HCT116 (cell line): ENCODE measurements around the gene BBLN. TPM values are rescaled to one million over a fixed set of nuclear protein-coding genes. Genes with fewer than 3 reads are reported as not detected.

Source experiments
- ATAC-seq: fragments of 200-7000 bp; cut with Tn5 transposase; 2 replicates; pipeline ENCODE4 v1.9.1; 2020; ENCODE audit warnings: mild to moderate bottlenecking, moderate library complexity
- BruUV-seq: library from RNA; stranded (reverse); fragments of 400-500 nt; replicated peaks from 2 replicates; lab custom pipeline; 2021; lab: Mats Ljungman, UMichigan
- CTCF ChIA-PET: fragments of 300-600 bp; sonication (Branson Sonifier 250); formaldehyde crosslinking; loops from one replicate; lab custom pipeline; 2021; ENCODE audit warnings: antibody characterized with exemption; lab: Charles Lee
- POLR2A ChIA-PET: fragments of 300-600, 350-600 bp; sonication (Branson Sonifier 250); formaldehyde crosslinking; loops from one replicate; lab custom pipeline; 2021; ENCODE audit warnings: antibody characterized with exemption; lab: Charles Lee
- RAD21 ChIA-PET, 2 experiments: fragments of 300-600 bp; sonication (Branson Sonifier 250); formaldehyde crosslinking; loops; one replicate each; lab custom pipeline; 2023; ENCODE audit warnings: low total read pairs in 2 of 2; ENCODE audit not compliant: uncharacterized antibody in 2 of 2, unreplicated experiment in 2 of 2, low non-redundant PET in 1 of 2; lab: Charles Lee
- DNase-seq: peaks from one replicate; pipeline ENCODE4 v3.0.0-alpha.2; 2010; ENCODE audit warnings: low read depth, low spot score
- H2AFZ ChIP-seq: fragments of 200-600 bp; shearing (Covaris generic), sonication (generic); 2 replicates; pipeline ENCODE4 v1.6.1; 2017; ENCODE audit warnings: low read depth, mixed run types, mixed read lengths, antibody characterized with exemption, low read length; ENCODE audit not compliant: poor library complexity, severe bottlenecking
- H3K27ac ChIP-seq: 2 replicates; pipeline ENCODE4 v1.5.1; 2012; ENCODE audit warnings: low read depth, low read length
- H3K27me3 ChIP-seq: fragments of 200-600 bp; sonication (generic); 2 replicates; pipeline ENCODE4 v1.6.1; 2016; ENCODE audit warnings: mixed run types, low read length, mixed read lengths; ENCODE audit not compliant: insufficient read depth
- H3K36me3 ChIP-seq, 2 experiments: fragments of 200-500 bp in 1 of 2; fragments of 200-600 bp in 1 of 2; sonication (Bioruptor generic) in 1 of 2; sonication (generic) in 1 of 2; 2 replicates each; pipeline versions ENCODE4 v1.5.1 to v1.6.1; 2014 to 2016; ENCODE audit warnings: low read length in 2 of 2, inconsistent platforms in 1 of 2, mixed read lengths in 1 of 2, mixed run types in 1 of 2; ENCODE audit not compliant: insufficient read depth in 2 of 2, control insufficient read depth in 1 of 2
- H3K4me1 ChIP-seq, 2 experiments: fragments of 200-600 bp in 1 of 2; sonication (generic) in 1 of 2; 2 replicates each; pipeline versions ENCODE4 v1.5.1 to v1.6.1; 2012 to 2017; ENCODE audit warnings: low read length in 2 of 2, inconsistent platforms in 1 of 2, mild to moderate bottlenecking in 1 of 2, mixed read lengths in 1 of 2, mixed run types in 1 of 2, moderate library complexity in 1 of 2; ENCODE audit not compliant: insufficient read depth in 2 of 2, control insufficient read depth in 1 of 2
- H3K4me2 ChIP-seq: fragments of 200-600 bp; sonication (generic); 2 replicates; pipeline ENCODE4 v1.6.1; 2017; ENCODE audit warnings: mixed run types, low read length, mixed read lengths
- H3K4me3 ChIP-seq, 2 experiments: fragments of 200-600 bp in 1 of 2; sonication (generic) in 1 of 2; replicated peaks in 1 of 2; 2 replicates each; pipeline ENCODE4 v1.5.1; 2011 to 2016; ENCODE audit warnings: low read length in 2 of 2, control low read depth in 1 of 2, low read depth in 1 of 2, mild to moderate bottlenecking in 1 of 2, mixed read lengths in 1 of 2, mixed run types in 1 of 2
- H3K79me2 ChIP-seq: fragments of 200-600 bp; sonication (generic); 2 replicates; pipeline ENCODE4 v1.6.1; 2017; ENCODE audit warnings: mild to moderate bottlenecking, mixed run types, low read length, moderate library complexity, mixed read lengths; ENCODE audit not compliant: insufficient read depth
- H3K9ac ChIP-seq: fragments of 200-600 bp; sonication (generic); 2 replicates; pipeline ENCODE4 v1.6.1; 2016; ENCODE audit warnings: low read length, mixed read lengths
- H3K9me2 ChIP-seq: fragments of 200-600 bp; sonication (generic), shearing (Covaris generic); 2 replicates; pipeline ENCODE4 v1.6.1; 2017; ENCODE audit warnings: mixed run types, mild to moderate bottlenecking, moderate library complexity; ENCODE audit not compliant: insufficient read depth
- H3K9me3 ChIP-seq, 2 experiments: fragments of 200-500 bp in 1 of 2; fragments of 200-600 bp in 1 of 2; sonication (Bioruptor generic) in 1 of 2; sonication (generic) in 1 of 2; 2 replicates each; pipeline ENCODE4 v1.6.1; 2014 to 2017; ENCODE audit warnings: low read length in 2 of 2, mixed read lengths in 2 of 2, inconsistent platforms in 1 of 2, low read depth in 1 of 2, mild to moderate bottlenecking in 1 of 2, mixed run types in 1 of 2, moderate library complexity in 1 of 2; ENCODE audit not compliant: control insufficient read depth in 1 of 2, insufficient read depth in 1 of 2
- H4K20me1 ChIP-seq: fragments of 200-600 bp; sonication (generic), shearing (Covaris generic); 2 replicates; pipeline ENCODE4 v1.6.1; 2017; ENCODE audit warnings: mixed run types, mild to moderate bottlenecking, moderate library complexity; ENCODE audit not compliant: insufficient read depth
- CEBPB ChIP-seq: IDR thresholded peaks from 2 replicates; pipeline ENCODE4 v1.6.1; 2012; ENCODE audit warnings: low read depth
- ELF1 ChIP-seq: IDR thresholded peaks from 2 replicates; pipeline ENCODE4 v1.6.1; 2012; ENCODE audit warnings: low read depth, borderline replicate concordance
- EZH2 ChIP-seq: fragments of 200-600 bp; sonication (generic); IDR thresholded peaks from 2 replicates; pipeline ENCODE4 v1.6.1; 2017; ENCODE audit warnings: antibody characterized with exemption, mixed run types
- FOSL1 ChIP-seq: IDR thresholded peaks from 2 replicates; pipeline ENCODE4 v1.6.1; 2012; ENCODE audit warnings: low read depth
- MAX ChIP-seq: IDR thresholded peaks from 2 replicates; pipeline ENCODE4 v1.6.1; 2012
- POLR2A ChIP-seq: IDR thresholded peaks from 2 replicates; pipeline ENCODE4 v1.7.0; 2011; ENCODE audit warnings: borderline replicate concordance; ENCODE audit not compliant: insufficient read depth, insufficient read length; ENCODE audit errors: extremely low read depth
- POLR2AphosphoS5 ChIP-seq: IDR thresholded peaks from 2 replicates; pipeline ENCODE4 v1.6.1; 2011; ENCODE audit warnings: mild to moderate bottlenecking, low read depth, low read length, moderate library complexity
- SIN3A ChIP-seq: IDR thresholded peaks from 2 replicates; pipeline ENCODE4 v1.6.1; 2012; ENCODE audit warnings: low read depth
- SP1 ChIP-seq: IDR thresholded peaks from 2 replicates; pipeline ENCODE4 v1.6.1; 2012; ENCODE audit warnings: low read depth
- SRF ChIP-seq: IDR thresholded peaks from 2 replicates; pipeline ENCODE4 v1.6.1; 2012; ENCODE audit warnings: low read depth
- TCF7L2 ChIP-seq: IDR thresholded peaks from 2 replicates; pipeline ENCODE4 v1.7.0; 2011; ENCODE audit warnings: borderline replicate concordance, inconsistent platforms; ENCODE audit not compliant: insufficient read depth, insufficient read length; ENCODE audit errors: extremely low read depth
- ZBTB33 ChIP-seq: IDR thresholded peaks from 2 replicates; pipeline ENCODE4 v1.6.1; 2011; ENCODE audit warnings: mild to moderate bottlenecking, low read length, moderate library complexity; ENCODE audit not compliant: insufficient replicate concordance; ENCODE audit errors: extremely low read depth
- ZFX ChIP-seq: fragments of 450-650 bp; IDR thresholded peaks from 2 replicates; pipeline ENCODE4 v1.6.1; 2017
- intact Hi-C: fragments of 100-400 bp; cut with micrococcal nuclease; formaldehyde crosslinking; loops from 2 replicates; pipeline ENCODE4 v1.10.0; 2022
- total RNA-seq: library from RNA; stranded (reverse); gene quantifications from one replicate; pipeline ENCODE4 v1.2.1, GENCODE V29; 2021; ENCODE audit not compliant: unreplicated experiment

Gene BBLN
- total RNA-seq, 1 experiment from 2014 or later: 119 TPM

GRCh38 chr9:128188209-128188608, 28.1 kb downstream of the BBLN start:
- Histone ChIP-seq H3K27me3 (no peaks in the 10 kb centered on the region), H3K79me2 (peaks cover 20% of the 10 kb centered on the region), H4K20me1 (no peaks in the 10 kb centered on the region), H2AFZ (no peak overlapping the region), H3K27ac (no peak overlapping the region), H3K4me3 (no peak overlapping the region), H3K9me3 (no peaks in the 10 kb centered on the region), H3K4me2 (no peak overlapping the region), H3K9me2 (no peaks in the 10 kb centered on the region), H3K9ac (no peak overlapping the region), H3K36me3 (peaks cover 7 to 8% of the 10 kb centered on the region in 2 experiments; a peak in 3 of 4 replicates), H3K4me1 (peaks cover 10 to 26% of the 10 kb centered on the region in 2 experiments; a peak in 3 of 4 replicates)
- intact Hi-C loops: no loop called here
- ChIA-PET RAD21 (no interaction called here), CTCF (interaction anchor here (0.7 kb wide), 1 partner anchor 627 kb away, joined by 7 read pairs; no protein-coding TSS in a partner anchor), POLR2A (no interaction called here)
- ATAC-seq (no peak), DNase-seq (no peak)
- no TSS peak for BruUV-seq
- TF ChIP-seq TCF7L2 (no peak), CEBPB (no peak), ZBTB33 (no peak), EZH2 (no peak), MAX (no peak), FOSL1 (no peak), SIN3A (no peak), ELF1 (no peak), POLR2AphosphoS5 (no peak), POLR2A (no peak), ZFX (no peak), SP1 (no peak), SRF (no peak)
